ENCODE results near the gene ELMO1. TPM values are rescaled to one million over a fixed set of nuclear protein-coding genes. Genes with fewer than 3 reads are reported as not detected.

The ELMO1 gene
- total and polyA plus RNA-seq, 2 of the 13 experiments (the other 11 are each of a cell fraction or from before 2014, with no cell fraction given): 0.11 to 0.17 TPM

- TF ChIP-seq, protein P1, sequence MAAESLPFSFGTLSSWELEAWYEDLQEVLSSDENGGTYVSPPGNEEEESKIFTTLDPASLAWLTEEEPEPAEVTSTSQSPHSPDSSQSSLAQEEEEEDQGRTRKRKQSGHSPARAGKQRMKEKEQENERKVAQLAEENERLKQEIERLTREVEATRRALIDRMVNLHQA (CRISPR knock-in tag; IDR thresholded peaks at IDR 0.05): no peak
- TF ChIP-seq HNRNPH1 (optimal IDR thresholded peaks at IDR 0.05; ENCODE audit: low read depth, low read length): no peak
- no peak for TF ChIP-seq THYN1 (CRISPR knock-in tag; IDR thresholded peaks at IDR 0.05; ENCODE audit: borderline replicate concordance, low read depth)
- TF ChIP-seq ZNF720 (CRISPR knock-in tag; IDR thresholded peaks at IDR 0.05): no peak
- no peak for TF ChIP-seq ZNF501 (CRISPR knock-in tag; IDR thresholded peaks at IDR 0.05)
- TF ChIP-seq, protein P2, sequence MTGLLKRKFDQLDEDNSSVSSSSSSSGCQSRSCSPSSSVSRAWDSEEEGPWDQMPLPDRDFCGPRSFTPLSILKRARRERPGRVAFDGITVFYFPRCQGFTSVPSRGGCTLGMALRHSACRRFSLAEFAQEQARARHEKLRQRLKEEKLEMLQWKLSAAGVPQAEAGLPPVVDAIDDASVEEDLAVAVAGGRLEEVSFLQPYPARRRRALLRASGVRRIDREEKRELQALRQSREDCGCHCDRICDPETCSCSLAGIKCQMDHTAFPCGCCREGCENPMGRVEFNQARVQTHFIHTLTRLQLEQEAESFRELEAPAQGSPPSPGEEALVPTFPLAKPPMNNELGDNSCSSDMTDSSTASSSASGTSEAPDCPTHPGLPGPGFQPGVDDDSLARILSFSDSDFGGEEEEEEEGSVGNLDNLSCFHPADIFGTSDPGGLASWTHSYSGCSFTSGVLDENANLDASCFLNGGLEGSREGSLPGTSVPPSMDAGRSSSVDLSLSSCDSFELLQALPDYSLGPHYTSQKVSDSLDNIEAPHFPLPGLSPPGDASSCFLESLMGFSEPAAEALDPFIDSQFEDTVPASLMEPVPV (CRISPR knock-in tag; IDR thresholded peaks at IDR 0.05): no peak
These were observed 200.8 kb downstream of the ELMO1 start (continued) for GRCh38 chr7:37247861-37248260.

DNA sequence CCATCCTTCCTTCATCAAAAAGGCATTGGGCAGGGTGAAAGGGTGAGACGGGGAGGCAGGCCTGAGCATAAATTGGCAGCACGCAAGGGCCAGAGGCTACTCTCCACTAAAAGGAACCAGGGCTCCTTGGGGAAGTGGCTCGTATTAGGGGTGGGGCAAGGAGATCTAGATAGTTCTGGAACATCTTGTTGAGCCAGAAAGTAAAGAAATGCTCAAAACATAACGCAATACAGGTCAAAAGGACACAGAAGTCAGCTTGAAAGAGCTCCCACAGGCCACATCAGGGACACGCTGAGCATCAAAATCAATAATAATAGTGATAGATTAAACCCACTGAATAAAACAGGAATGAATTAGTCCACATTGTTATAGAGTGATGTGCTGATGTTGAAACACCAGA, 203.1 kb downstream of the ELMO1 start:
- H3K79me2 ChIP-seq (ENCODE audit: insufficient read depth, low read length): no peaks in the 10 kb centered on the region
- H3K4me3 ChIP-seq (replicated peaks in 1 of 3; ENCODE audit: insufficient read depth in 1 of 3, low read depth in 2 of 3, low read length in 3 of 3): no peak overlapping the region
- intact Hi-C loops (cut with micrococcal nuclease; ENCODE audit: unreplicated experiment) (no loop called here), in situ Hi-C loops (cut with HindIII; ENCODE audit: extremely low pct_ligation_motif_present, low pct_unique_long_range_greater_than_20kb) (loop anchor here (25.0 kb wide), 1 partner anchor 592 kb away; the partner anchor contains the start of gene NME8)
- ChIA-PET POLR2A (no interaction called here), CTCF (ENCODE audit: low intra/inter-chr PET ratio, low total read pairs) (no interaction called here)
- no peak for DNase-seq (ENCODE audit: low spot score)
- H3K4me1 ChIP-seq (ENCODE audit: insufficient read depth, low read length): no peaks in the 10 kb centered on the region
- H3K4me2 ChIP-seq (ENCODE audit: low read depth, low read length): no peak overlapping the region
- FAIRE-seq: no peak
- WGBS (ENCODE audit: low lambda C conversion rate): 25% methylated on average over 5 of the region's 5 CpGs
- H3K36me3 ChIP-seq (replicated peaks in 1 of 2; ENCODE audit: control insufficient read depth in 1 of 2, insufficient read depth in 2 of 2, low read length in 2 of 2): no peaks in the 10 kb centered on the region
- H3K9me3 ChIP-seq (ENCODE audit: low read length): no peaks in the 10 kb centered on the region
- H3K9ac ChIP-seq (ENCODE audit: insufficient read depth, low read depth, low read length): no peak overlapping the region
- no peaks in the 10 kb centered on the region for H3K27me3 ChIP-seq (ENCODE audit: control insufficient read depth in 1 of 2, insufficient read depth in 2 of 2, low read length in 2 of 2)
- ATAC-seq: no peak
- H3K27ac ChIP-seq (ENCODE audit: extremely low read length, insufficient read depth, low read length): no peak overlapping the region
- no peaks in the 10 kb centered on the region for H4K20me1 ChIP-seq (ENCODE audit: insufficient read depth, low read length)
- H2AFZ ChIP-seq (ENCODE audit: low read length): no peak overlapping the region
- no TSS peak for BruUV-seq (replicated peaks)
- TF ChIP-seq BCL6 (CRISPR knock-in tag; IDR thresholded peaks at IDR 0.05): no peak
- TF ChIP-seq MAX (IDR thresholded peaks at IDR 0.05): no peak
- TF ChIP-seq, protein P3, sequence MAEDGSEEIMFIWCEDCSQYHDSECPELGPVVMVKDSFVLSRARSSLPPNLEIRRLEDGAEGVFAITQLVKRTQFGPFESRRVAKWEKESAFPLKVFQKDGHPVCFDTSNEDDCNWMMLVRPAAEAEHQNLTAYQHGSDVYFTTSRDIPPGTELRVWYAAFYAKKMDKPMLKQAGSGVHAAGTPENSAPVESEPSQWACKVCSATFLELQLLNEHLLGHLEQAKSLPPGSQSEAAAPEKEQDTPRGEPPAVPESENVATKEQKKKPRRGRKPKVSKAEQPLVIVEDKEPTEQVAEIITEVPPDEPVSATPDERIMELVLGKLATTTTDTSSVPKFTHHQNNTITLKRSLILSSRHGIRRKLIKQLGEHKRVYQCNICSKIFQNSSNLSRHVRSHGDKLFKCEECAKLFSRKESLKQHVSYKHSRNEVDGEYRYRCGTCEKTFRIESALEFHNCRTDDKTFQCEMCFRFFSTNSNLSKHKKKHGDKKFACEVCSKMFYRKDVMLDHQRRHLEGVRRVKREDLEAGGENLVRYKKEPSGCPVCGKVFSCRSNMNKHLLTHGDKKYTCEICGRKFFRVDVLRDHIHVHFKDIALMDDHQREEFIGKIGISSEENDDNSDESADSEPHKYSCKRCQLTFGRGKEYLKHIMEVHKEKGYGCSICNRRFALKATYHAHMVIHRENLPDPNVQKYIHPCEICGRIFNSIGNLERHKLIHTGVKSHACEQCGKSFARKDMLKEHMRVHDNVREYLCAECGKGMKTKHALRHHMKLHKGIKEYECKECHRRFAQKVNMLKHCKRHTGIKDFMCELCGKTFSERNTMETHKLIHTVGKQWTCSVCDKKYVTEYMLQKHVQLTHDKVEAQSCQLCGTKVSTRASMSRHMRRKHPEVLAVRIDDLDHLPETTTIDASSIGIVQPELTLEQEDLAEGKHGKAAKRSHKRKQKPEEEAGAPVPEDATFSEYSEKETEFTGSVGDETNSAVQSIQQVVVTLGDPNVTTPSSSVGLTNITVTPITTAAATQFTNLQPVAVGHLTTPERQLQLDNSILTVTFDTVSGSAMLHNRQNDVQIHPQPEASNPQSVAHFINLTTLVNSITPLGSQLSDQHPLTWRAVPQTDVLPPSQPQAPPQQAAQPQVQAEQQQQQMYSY (CRISPR knock-in tag; IDR thresholded peaks at IDR 0.05): no peak
- no peak for TF ChIP-seq MAFF (IDR thresholded peaks at IDR 0.05; ENCODE audit: low read depth, low read length)
- no peak for TF ChIP-seq PHF21A (CRISPR knock-in tag; IDR thresholded peaks at IDR 0.05)
- TF ChIP-seq ZFP1 (CRISPR knock-in tag; IDR thresholded peaks at IDR 0.05): no peak
- TF ChIP-seq RARA (CRISPR knock-in tag; IDR thresholded peaks at IDR 0.05): no peak

All from HepG2 (cell line).